NCI-H446 (cell line): ENCODE results near the gene XG.
"Not testable (repeated sequence)": the region's sequence is repeated elsewhere in the genome, so short reads cannot be mapped to it uniquely, and the experiment has no call there.

Experiments used
- DNase-seq, 2 experiments: peaks; one replicate each; lab custom pipeline; 2025; lab: John Stamatoyannopoulos, UW

The XG gene

GRCh38 chrX:2735270-2735669 lies 16.6 kb upstream of the XG start:
- DNase-seq = no peak

GRCh38 chrX:2740672-2741071 lies 11.2 kb upstream of the XG start:
- DNase-seq = no peak

- DNase-seq = no peak
Observed at GRCh38 chrX:2741386-2741785, 10.5 kb upstream of the XG start.

GRCh38 chrX:2746250-2746649 lies 5.6 kb upstream of the XG start:
- not testable (repeated sequence) for DNase-seq

- no peak for DNase-seq
Observed at GRCh38 chrX:2748171-2748814, 3.5 kb upstream of the XG start.

GRCh38 chrX:2748815-2749188 lies 3.0 kb upstream of the XG start:
- DNase-seq = no peak

- DNase-seq = no peak
Observed at GRCh38 chrX:2751291-2751690, 549 bp upstream of the XG start.

GRCh38 chrX:2752441-2752840 lies 601 bp downstream of the XG start:
- not testable (repeated sequence) for DNase-seq

GRCh38 chrX:2755163-2755715 lies 3.4 kb downstream of the XG start:
- not testable (repeated sequence) for DNase-seq

GRCh38 chrX:2756548-2756947 lies 4.7 kb downstream of the XG start:
- no peak for DNase-seq

- DNase-seq = no peak
Observed at GRCh38 chrX:2761246-2761645, 9.4 kb downstream of the XG start.

GRCh38 chrX:2762671-2763070 lies 10.8 kb downstream of the XG start:
- not testable (repeated sequence) for DNase-seq

GRCh38 chrX:2764766-2765548 lies 13.1 kb downstream of the XG start:
- not testable (repeated sequence) for DNase-seq

- DNase-seq = no peak
Observed at GRCh38 chrX:2765549-2765830, 13.7 kb downstream of the XG start.

GRCh38 chrX:2766906-2767305 lies 15.1 kb downstream of the XG start:
- DNase-seq = no peak

- no peak for DNase-seq
Observed at GRCh38 chrX:2767631-2768455, 16.0 kb downstream of the XG start.

GRCh38 chrX:2769615-2770014 lies 17.8 kb downstream of the XG start:
- no peak for DNase-seq

- DNase-seq = not testable (repeated sequence)
Observed at GRCh38 chrX:2773166-2774055, 21.6 kb downstream of the XG start.

- DNase-seq = no peak
Observed at GRCh38 chrX:2774057-2774456, 22.2 kb downstream of the XG start.

- no peak for DNase-seq
Observed at GRCh38 chrX:2774776-2775175, 22.9 kb downstream of the XG start.

- not testable (repeated sequence) for DNase-seq
Observed at GRCh38 chrX:2780472-2781225, 28.8 kb downstream of the XG start.
